Measurements from ENCODE around the gene ARHGDIA.

The ARHGDIA gene

GRCh38 chr17:81910840-81911276 lies 39.7 kb upstream of the ARHGDIA start:
- H2AFZ ChIP-seq (ENCODE audit: low read depth, low read length), result peak overlapping the region; percentile 9
- H3K9me3 ChIP-seq (ENCODE audit: low read length), result no peaks in the 10 kb centered on the region
- no peaks in the 10 kb centered on the region for H3K27me3 ChIP-seq (ENCODE audit: insufficient read depth, low read length)
- peaks cover 11% of the 10 kb centered on the region for H3K4me1 ChIP-seq (ENCODE audit: insufficient read depth, low read length)
- peaks cover 56% of the 10 kb centered on the region for H3K36me3 ChIP-seq (ENCODE audit: insufficient read depth, low read length)
- H3K4me3 ChIP-seq (ENCODE audit: low read length), result peak overlapping the region; percentile 77

GRCh38 chr17:81909966-81910839 lies 39.1 kb upstream of the ARHGDIA start:
- Histone ChIP-seq H3K9me3 (ENCODE audit: low read length) (no peaks in the 10 kb centered on the region), H3K36me3 (ENCODE audit: insufficient read depth, low read length) (peaks cover 53% of the 10 kb centered on the region), H3K4me3 (ENCODE audit: low read length) (peak overlapping the region; percentile 77), H3K4me1 (ENCODE audit: insufficient read depth, low read length) (peaks cover 11% of the 10 kb centered on the region), H2AFZ (ENCODE audit: low read depth, low read length) (peak overlapping the region; percentile 9), H3K27me3 (ENCODE audit: insufficient read depth, low read length) (no peaks in the 10 kb centered on the region)

DNA sequence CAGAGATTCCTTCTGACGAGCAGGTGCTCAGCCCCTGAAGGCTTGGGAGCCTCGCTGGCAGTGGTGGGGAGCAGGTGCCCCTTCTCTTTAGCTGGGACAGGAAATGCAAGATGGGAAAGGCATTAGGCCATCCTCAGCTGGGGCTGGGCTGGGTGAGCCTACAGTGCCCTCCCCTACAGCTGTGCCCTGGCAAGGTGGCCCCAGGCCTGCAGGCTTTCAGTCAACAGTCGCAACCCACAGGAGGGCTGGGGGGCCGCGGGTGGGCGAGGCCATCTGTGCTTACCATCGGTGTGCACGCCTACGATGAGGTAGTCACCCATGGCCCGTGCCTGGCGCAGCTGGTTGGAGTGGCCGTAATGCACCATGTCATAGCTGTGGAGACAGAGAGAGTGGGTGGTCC lies 38.1 kb upstream of the ARHGDIA start:
- no peak overlapping the region for H3K4me3 ChIP-seq (ENCODE audit: low read length)
- no peaks in the 10 kb centered on the region for H3K27me3 ChIP-seq (ENCODE audit: insufficient read depth, low read length)
- no peaks in the 10 kb centered on the region for H3K9me3 ChIP-seq (ENCODE audit: low read length)
- H3K36me3 ChIP-seq (ENCODE audit: insufficient read depth, low read length), result peaks cover 45% of the 10 kb centered on the region
- H3K4me1 ChIP-seq (ENCODE audit: insufficient read depth, low read length), result peaks cover 11% of the 10 kb centered on the region
- H2AFZ ChIP-seq (ENCODE audit: low read depth, low read length), result no peak overlapping the region

DNA sequence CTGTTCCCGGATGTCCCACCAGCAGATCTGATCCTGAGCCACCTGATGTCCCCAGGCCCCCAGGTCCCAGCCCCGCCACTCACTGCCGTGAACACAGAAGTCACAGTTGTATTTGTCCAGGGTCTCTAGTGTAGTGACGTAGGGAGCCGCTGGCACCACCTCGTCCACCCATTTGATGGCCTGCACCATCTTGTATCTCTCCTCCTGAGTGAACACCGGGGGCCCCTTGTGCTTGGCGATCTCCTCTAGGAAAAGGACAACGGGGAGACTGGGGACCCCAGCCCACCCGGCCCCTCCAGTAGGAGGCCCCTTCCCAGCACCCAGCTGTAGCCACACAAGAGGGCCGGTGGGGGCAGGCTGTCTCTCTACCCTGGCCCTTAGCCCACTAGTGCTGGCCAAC lies 37.7 kb upstream of the ARHGDIA start:
- Histone ChIP-seq H3K4me1 (ENCODE audit: insufficient read depth, low read length) (peaks cover 11% of the 10 kb centered on the region), H3K9me3 (ENCODE audit: low read length) (no peaks in the 10 kb centered on the region), H2AFZ (ENCODE audit: low read depth, low read length) (no peak overlapping the region), H3K4me3 (ENCODE audit: low read length) (no peak overlapping the region), H3K36me3 (ENCODE audit: insufficient read depth, low read length) (peaks cover 41% of the 10 kb centered on the region), H3K27me3 (ENCODE audit: insufficient read depth, low read length) (no peaks in the 10 kb centered on the region)

DNA sequence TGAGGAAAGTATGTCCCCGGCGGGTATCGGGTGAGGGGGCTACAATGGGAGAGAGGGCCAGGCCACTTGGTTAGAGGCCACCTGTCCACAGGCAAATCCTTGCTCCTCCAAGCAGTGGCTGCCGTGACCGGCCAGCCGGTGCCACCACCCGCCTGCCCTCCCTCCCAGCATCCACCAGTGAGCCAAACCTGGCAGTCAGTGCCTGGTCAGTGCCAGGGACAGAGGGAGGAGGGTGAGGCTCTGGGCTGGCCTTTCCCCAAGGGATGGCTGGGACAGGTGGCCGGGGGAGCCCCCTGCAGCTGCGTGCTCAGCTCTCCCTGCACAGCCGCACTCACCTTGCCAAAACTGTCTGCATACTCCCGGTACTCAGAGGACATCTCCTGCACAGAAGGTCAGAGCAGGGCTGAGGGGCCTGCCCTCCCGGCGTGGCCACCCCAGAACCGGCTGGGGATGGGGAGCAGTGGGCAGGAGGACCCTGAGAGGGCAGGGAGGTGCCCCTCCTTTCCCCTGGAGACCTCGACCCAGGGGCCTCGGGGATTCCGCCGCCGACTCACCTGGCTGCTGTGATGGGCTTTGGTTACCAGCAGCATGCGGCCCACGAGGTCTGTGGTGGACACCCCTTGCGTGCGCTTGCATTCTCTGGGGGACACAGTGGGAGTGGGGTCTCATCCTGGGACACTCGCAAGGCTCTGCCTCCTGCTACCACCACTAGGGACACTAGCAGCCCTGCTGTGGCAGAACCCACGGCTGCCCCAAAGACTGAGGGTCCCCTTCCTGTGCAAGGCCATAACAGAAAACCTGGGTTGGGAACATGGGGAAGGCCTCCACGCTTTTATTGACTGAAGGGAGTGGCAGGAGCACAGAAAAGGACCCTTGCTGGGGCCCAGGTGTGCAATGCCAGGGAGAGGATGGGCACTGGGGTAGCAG lies 36.3 kb upstream of the ARHGDIA start:
- H3K4me1 ChIP-seq (ENCODE audit: insufficient read depth, low read length), result peaks cover 11% of the 10 kb centered on the region

DNA sequence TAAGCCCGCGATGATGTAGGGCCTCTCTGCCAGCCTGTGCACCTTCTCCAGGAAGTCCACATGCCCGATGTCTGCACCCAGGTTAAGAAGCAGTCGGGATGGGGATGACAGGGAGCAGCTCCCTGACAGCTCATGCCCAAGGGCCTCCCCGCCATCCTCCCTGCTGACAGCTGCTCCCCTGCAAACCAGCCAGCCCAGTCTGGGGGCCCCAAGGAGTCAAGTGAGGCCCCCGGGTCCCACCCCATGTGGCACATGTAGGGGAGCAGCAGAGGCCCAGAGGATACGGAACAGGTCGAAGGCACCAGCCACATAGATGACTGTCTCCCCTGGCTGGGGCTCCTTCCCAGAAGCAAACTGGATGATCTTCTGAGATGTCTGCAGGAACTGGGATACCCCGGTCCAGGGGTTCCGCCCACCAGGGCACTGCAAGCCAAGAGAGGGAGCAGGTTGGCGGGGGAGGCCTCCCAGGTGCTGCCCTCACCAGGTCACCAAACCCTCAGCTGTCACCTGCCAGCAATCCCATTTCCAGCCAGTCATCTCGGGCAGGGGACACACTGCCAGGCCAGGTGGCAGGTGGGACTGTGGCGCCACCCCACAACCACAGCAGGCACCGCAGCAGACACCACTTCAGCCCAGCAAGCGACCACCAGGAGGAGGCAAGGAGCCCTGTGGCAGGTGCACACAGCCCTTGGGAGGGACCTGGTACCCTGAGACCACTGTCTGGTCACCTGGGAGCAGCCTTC lies 35.5 kb upstream of the ARHGDIA start:
- no peak overlapping the region for H2AFZ ChIP-seq (ENCODE audit: low read depth, low read length)
- no peak overlapping the region for H3K4me3 ChIP-seq (ENCODE audit: low read length)
- peaks cover 24% of the 10 kb centered on the region for H3K36me3 ChIP-seq (ENCODE audit: insufficient read depth, low read length)
- no peaks in the 10 kb centered on the region for H3K9me3 ChIP-seq (ENCODE audit: low read length)
- no peaks in the 10 kb centered on the region for H3K27me3 ChIP-seq (ENCODE audit: insufficient read depth, low read length)
- H3K4me1 ChIP-seq (ENCODE audit: insufficient read depth, low read length), result peaks cover 11% of the 10 kb centered on the region

More for the DNA sequence above, 36.3 kb upstream of the ARHGDIA start:
- H3K27me3 ChIP-seq (ENCODE audit: insufficient read depth, low read length), result no peaks in the 10 kb centered on the region
- peaks cover 28% of the 10 kb centered on the region for H3K36me3 ChIP-seq (ENCODE audit: insufficient read depth, low read length)
- no peak overlapping the region for H2AFZ ChIP-seq (ENCODE audit: low read depth, low read length)
- H3K4me3 ChIP-seq (ENCODE audit: low read length), result no peak overlapping the region
- no peaks in the 10 kb centered on the region for H3K9me3 ChIP-seq (ENCODE audit: low read length)

GRCh38 chr17:81905993-81906392 lies 34.9 kb upstream of the ARHGDIA start:
- peaks cover 11% of the 10 kb centered on the region for H3K4me1 ChIP-seq (ENCODE audit: insufficient read depth, low read length)
- H3K27me3 ChIP-seq (ENCODE audit: insufficient read depth, low read length), result no peaks in the 10 kb centered on the region
- peaks cover 24% of the 10 kb centered on the region for H3K36me3 ChIP-seq (ENCODE audit: insufficient read depth, low read length)
- H3K9me3 ChIP-seq (ENCODE audit: low read length), result no peaks in the 10 kb centered on the region
- H2AFZ ChIP-seq (ENCODE audit: low read depth, low read length), result no peak overlapping the region
- H3K4me3 ChIP-seq (ENCODE audit: low read length), result no peak overlapping the region

- no peak overlapping the region for H2AFZ ChIP-seq (ENCODE audit: low read depth, low read length)
- no peak overlapping the region for H3K4me3 ChIP-seq (ENCODE audit: low read length)
- H3K36me3 ChIP-seq (ENCODE audit: insufficient read depth, low read length), result peaks cover 24% of the 10 kb centered on the region
- no peaks in the 10 kb centered on the region for H3K27me3 ChIP-seq (ENCODE audit: insufficient read depth, low read length)
- H3K9me3 ChIP-seq (ENCODE audit: low read length), result no peaks in the 10 kb centered on the region
- peaks cover 9% of the 10 kb centered on the region for H3K4me1 ChIP-seq (ENCODE audit: insufficient read depth, low read length)
These were observed 34.3 kb upstream of the ARHGDIA start for GRCh38 chr17:81905424-81905875.

DNA sequence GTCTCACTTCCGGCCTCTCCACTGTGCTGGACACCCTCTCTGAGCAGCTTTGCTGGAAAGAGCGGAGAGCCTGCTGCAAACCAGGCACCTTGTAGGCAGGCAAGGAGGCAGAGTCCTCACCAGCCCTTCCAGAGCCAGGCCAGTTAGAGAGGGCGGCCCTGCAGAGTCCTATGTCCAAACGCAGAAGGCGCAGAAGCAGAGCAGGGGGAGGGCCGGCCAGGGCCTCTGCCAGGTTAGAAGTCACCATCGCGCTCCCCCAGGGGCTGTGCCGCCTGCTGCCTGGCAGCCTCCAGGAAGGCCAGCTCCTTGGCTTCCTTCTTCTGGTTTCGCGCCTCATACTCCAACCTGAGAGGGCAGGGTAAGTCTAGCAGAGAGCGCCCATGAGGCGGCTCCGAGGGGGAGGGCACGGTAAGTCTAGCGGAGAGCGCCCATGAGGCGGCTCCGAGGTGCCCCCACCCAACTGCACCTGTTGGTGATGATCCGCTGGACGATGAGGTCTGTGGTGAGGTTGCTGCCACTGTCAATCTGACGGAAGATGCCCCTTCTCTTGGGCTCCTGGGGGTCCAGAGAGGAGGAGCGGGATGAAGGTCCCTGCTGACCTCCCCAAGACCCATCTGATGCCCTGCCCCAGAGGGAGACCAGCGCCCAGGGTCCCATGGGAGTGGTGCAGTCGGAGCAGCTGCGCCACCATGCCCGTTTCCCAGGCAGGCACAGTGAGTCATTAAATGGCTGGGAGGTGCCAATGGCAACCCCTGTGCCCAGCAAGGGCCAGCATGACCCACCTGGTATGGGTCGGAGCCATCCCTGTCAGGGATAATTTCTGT lies 33.7 kb upstream of the ARHGDIA start:
- Histone ChIP-seq H2AFZ (ENCODE audit: low read depth, low read length) (no peak overlapping the region), H3K9me3 (ENCODE audit: low read length) (no peaks in the 10 kb centered on the region), H3K27me3 (ENCODE audit: insufficient read depth, low read length) (no peaks in the 10 kb centered on the region), H3K36me3 (ENCODE audit: insufficient read depth, low read length) (peaks cover 28% of the 10 kb centered on the region), H3K4me3 (ENCODE audit: low read length) (no peak overlapping the region), H3K4me1 (ENCODE audit: insufficient read depth, low read length) (peaks cover 3% of the 10 kb centered on the region)

DNA sequence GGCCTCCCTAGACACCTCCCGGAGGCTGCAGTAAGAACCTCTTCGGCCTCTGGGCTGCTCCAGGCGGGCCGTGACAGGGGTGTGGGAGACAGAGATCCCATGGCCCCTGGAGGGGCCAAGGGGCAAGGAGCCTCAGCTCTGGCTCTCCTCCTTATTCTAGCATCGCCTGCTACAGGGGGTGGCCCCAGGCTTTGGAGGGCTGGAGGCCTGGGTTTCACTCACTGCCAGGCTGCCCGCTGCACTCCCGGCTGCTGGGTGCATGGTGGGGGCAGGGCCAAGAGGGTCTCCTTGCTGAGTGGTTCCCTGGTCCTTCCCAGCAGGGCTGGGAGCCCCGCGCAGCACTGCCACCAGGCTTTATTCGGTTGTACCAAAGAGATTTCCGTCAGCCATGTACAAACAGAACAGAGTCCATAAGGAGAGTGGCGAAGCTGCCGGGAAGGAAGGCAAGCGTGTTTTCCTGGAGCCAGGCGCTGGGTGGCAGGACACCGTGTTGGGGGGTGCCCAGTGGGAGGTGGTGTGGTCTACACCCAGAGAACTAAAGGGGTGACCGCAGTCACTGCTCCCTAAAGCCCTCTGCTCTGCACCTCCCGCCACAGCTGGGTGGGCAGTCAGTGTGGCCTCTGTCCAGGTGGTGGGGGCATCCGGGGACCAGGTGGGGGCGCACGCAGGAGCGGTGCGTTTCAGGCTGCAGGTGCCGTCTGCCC lies 32.9 kb upstream of the ARHGDIA start:
- Histone ChIP-seq H3K27me3 (ENCODE audit: insufficient read depth, low read length) (no peaks in the 10 kb centered on the region), H3K36me3 (ENCODE audit: insufficient read depth, low read length) (peaks cover 35% of the 10 kb centered on the region)

DNA sequence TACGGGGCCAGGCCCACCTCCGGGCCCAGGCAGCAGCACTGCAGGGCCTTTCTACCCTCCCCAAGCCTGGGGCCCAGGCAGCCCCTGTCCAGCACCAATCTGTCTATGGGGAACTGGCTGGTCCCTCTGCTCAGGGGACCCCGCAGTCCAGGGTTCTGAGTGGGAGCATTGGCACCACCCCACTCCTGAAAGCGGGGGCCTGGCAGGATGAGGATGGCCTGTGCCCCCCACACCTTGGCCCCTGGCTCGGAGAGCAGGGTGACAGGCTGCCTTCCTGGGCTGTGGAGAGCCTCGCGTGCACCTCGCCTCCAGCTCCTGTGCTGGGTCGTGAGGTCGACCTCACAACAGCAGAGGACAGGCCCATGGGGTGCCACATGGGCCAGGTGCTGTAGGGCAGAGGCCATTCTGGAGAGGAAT lies 32.3 kb upstream of the ARHGDIA start:
- Histone ChIP-seq H3K36me3 (ENCODE audit: insufficient read depth, low read length) (peaks cover 37% of the 10 kb centered on the region), H3K4me1 (ENCODE audit: insufficient read depth, low read length) (no peaks in the 10 kb centered on the region), H3K9me3 (ENCODE audit: low read length) (no peaks in the 10 kb centered on the region), H3K27me3 (ENCODE audit: insufficient read depth, low read length) (no peaks in the 10 kb centered on the region), H3K4me3 (ENCODE audit: low read length) (no peak overlapping the region), H2AFZ (ENCODE audit: low read depth, low read length) (no peak overlapping the region)

More for the DNA sequence above, 32.9 kb upstream of the ARHGDIA start:
- no peak overlapping the region for H3K4me3 ChIP-seq (ENCODE audit: low read length)
- H2AFZ ChIP-seq (ENCODE audit: low read depth, low read length), result no peak overlapping the region
- H3K4me1 ChIP-seq (ENCODE audit: insufficient read depth, low read length), result no peaks in the 10 kb centered on the region
- no peaks in the 10 kb centered on the region for H3K9me3 ChIP-seq (ENCODE audit: low read length)
